Measurements from ENCODE around the gene CETN1. TPM values are rescaled to one million over a fixed set of nuclear protein-coding genes. Genes with fewer than 3 reads are reported as not detected.

The CETN1 gene
- total RNA-seq, 1 experiment from 2014 or later = not detected

DNA sequence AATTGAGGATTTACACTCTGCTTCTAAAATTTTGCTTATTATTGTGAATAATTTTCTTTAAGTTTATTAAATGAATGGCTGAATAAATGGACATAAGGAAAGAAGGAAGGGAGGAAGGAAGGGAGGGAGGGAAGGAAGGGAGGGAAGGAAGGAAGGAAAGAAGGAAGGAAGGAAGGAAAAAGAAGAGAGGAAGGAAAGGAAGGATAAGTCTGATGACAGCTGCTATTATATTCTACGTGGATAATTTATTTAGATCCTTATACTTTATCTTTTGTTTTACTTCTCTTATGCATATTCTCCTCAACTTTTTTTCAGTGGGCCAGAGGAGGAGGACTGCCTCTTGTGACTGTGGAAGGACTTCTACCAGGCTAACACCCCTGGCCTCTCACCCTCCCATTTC lies 34.0 kb downstream of the CETN1 start:
- no TSS peak for BruUV-seq (replicated peaks)
- H3K4me1 ChIP-seq = no peaks in the 10 kb centered on the region
- no peak overlapping the region for H3K27ac Mint-ChIP-seq (ENCODE audit: unreplicated experiment)
- TF ChIP-seq, protein P1, sequence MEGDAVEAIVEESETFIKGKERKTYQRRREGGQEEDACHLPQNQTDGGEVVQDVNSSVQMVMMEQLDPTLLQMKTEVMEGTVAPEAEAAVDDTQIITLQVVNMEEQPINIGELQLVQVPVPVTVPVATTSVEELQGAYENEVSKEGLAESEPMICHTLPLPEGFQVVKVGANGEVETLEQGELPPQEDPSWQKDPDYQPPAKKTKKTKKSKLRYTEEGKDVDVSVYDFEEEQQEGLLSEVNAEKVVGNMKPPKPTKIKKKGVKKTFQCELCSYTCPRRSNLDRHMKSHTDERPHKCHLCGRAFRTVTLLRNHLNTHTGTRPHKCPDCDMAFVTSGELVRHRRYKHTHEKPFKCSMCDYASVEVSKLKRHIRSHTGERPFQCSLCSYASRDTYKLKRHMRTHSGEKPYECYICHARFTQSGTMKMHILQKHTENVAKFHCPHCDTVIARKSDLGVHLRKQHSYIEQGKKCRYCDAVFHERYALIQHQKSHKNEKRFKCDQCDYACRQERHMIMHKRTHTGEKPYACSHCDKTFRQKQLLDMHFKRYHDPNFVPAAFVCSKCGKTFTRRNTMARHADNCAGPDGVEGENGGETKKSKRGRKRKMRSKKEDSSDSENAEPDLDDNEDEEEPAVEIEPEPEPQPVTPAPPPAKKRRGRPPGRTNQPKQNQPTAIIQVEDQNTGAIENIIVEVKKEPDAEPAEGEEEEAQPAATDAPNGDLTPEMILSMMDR (IDR thresholded peaks at IDR 0.05; ENCODE audit: insufficient read depth in 1 of 2, low read depth in 1 of 2, low read length in 1 of 2, severe bottlenecking in 1 of 2, unreplicated experiment in 1 of 2) = no peak
- no peaks in the 10 kb centered on the region for H3K9me3 ChIP-seq
- no peaks in the 10 kb centered on the region for H3K36me3 ChIP-seq (ENCODE audit: control insufficient read depth, insufficient read depth, low read length)
- POLR2A ChIA-PET = no interaction called here
- intact Hi-C loops (cut with micrococcal nuclease; ENCODE audit: unreplicated experiment) = no loop called here
- CTCF ChIA-PET = no interaction called here
- no peak overlapping the region for H3K4me3 Mint-ChIP-seq (ENCODE audit: unreplicated experiment)
- H3K9me3 Mint-ChIP-seq (ENCODE audit: unreplicated experiment) = no peaks in the 10 kb centered on the region
- H3K27me3 ChIP-seq (replicated peaks; ENCODE audit: control insufficient read depth, insufficient read depth, low read length) = no peaks in the 10 kb centered on the region
- no peaks in the 10 kb centered on the region for H3K36me3 Mint-ChIP-seq (ENCODE audit: insufficient read depth, unreplicated experiment)
- H3K4me3 ChIP-seq (ENCODE audit: low read depth, low read length) = no peak overlapping the region
- H3K27me3 Mint-ChIP-seq (ENCODE audit: insufficient read depth, unreplicated experiment) = peaks cover 2% of the 10 kb centered on the region
- H3K4me1 Mint-ChIP-seq (ENCODE audit: low read depth, unreplicated experiment) = no peaks in the 10 kb centered on the region
- no peak for DNase-seq

DNA sequence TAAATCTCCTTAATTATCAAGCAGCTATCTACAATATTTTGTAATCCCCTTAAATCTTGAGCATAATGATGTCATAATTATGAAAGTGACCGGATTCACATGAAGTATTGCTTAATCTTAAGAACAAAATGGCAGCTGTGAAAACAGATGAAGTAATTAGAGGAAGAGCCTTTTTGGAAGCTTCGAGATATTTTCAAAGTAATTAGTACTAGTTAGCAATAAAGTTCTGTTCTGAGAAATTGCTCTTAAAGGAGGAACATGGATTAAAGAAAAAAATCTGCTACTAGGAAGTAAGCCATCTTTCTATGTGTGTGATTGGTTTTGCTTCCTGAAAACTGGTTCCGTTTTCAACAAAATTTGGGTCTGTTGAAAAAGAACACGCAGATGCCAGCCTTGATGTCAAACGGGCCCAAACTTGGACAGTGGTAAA lies 34.9 kb downstream of the CETN1 start:
- Histone ChIP-seq H3K4me3 (ENCODE audit: low read depth, low read length) (no peak overlapping the region), H3K9me3 (no peaks in the 10 kb centered on the region), H3K36me3 (ENCODE audit: control insufficient read depth, insufficient read depth, low read length) (no peaks in the 10 kb centered on the region), H3K27me3 (replicated peaks; ENCODE audit: control insufficient read depth, insufficient read depth, low read length) (no peaks in the 10 kb centered on the region), H3K4me1 (no peaks in the 10 kb centered on the region)
- intact Hi-C loops (cut with micrococcal nuclease; ENCODE audit: unreplicated experiment) = loop anchor here (5.0 kb wide), 1 partner anchor 118 kb away; no protein-coding TSS in a partner anchor
- BruUV-seq (replicated peaks) = no TSS peak
- no peaks in the 10 kb centered on the region for H3K4me1 Mint-ChIP-seq (ENCODE audit: low read depth, unreplicated experiment)
- no peak overlapping the region for H3K27ac Mint-ChIP-seq (ENCODE audit: unreplicated experiment)
- no peaks in the 10 kb centered on the region for H3K36me3 Mint-ChIP-seq (ENCODE audit: insufficient read depth, unreplicated experiment)
- TF ChIP-seq, protein P1 (IDR thresholded peaks at IDR 0.05; ENCODE audit: insufficient read depth in 1 of 2, low read depth in 1 of 2, low read length in 1 of 2, severe bottlenecking in 1 of 2, unreplicated experiment in 1 of 2) = no peak
- CTCF ChIA-PET = interaction anchor here (1.9 kb wide), 1 partner anchor 347 kb away, joined by 4 read pairs; the partner anchor contains the start of gene THOC1
- no peak overlapping the region for H3K4me3 Mint-ChIP-seq (ENCODE audit: unreplicated experiment)
- H3K9me3 Mint-ChIP-seq (ENCODE audit: unreplicated experiment) = no peaks in the 10 kb centered on the region
- POLR2A ChIA-PET = no interaction called here
- H3K27me3 Mint-ChIP-seq (ENCODE audit: insufficient read depth, unreplicated experiment) = peaks cover 2% of the 10 kb centered on the region
- no peak for DNase-seq

DNA sequence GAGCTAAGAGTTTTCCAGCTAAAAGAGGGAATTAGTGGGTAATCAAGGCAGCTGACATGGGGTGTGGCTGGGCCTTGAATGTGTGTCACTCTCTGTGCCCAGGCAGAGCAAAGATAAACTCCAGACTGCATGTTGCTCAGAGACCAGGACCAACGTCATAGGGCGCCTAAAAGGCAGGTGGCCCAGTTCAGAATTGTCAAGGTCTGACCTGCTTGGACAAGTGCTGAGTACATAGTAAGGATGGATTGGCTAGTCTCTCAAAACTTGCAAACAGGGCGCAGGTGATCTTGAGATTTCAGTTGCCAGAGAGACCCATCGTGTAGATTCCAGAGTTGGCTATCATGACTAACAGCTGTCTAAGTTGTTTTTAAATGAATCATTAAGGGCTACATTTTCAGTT lies 35.6 kb downstream of the CETN1 start:
- ChIA-PET CTCF (interaction anchor here (0.6 to 1.9 kb wide), 2 partner anchors 118 to 348 kb away, joined by 4 read pairs; partner anchors contain the start of gene THOC1), POLR2A (no interaction called here)
- intact Hi-C loops (cut with micrococcal nuclease; ENCODE audit: unreplicated experiment) = loop anchor here (1.0 to 5.0 kb wide), 3 partner anchors 18 to 329 kb away; no protein-coding TSS in a partner anchor

More for the DNA sequence above, 35.6 kb downstream of the CETN1 start:
- Histone ChIP-seq H3K4me3 (ENCODE audit: low read depth, low read length) (no peak overlapping the region), H3K36me3 (ENCODE audit: control insufficient read depth, insufficient read depth, low read length) (no peaks in the 10 kb centered on the region), H3K9me3 (no peaks in the 10 kb centered on the region), H3K27me3 (replicated peaks; ENCODE audit: control insufficient read depth, insufficient read depth, low read length) (no peaks in the 10 kb centered on the region), H3K4me1 (no peaks in the 10 kb centered on the region)
- no peaks in the 10 kb centered on the region for H3K9me3 Mint-ChIP-seq (ENCODE audit: unreplicated experiment)
- no peak overlapping the region for H3K27ac Mint-ChIP-seq (ENCODE audit: unreplicated experiment)
- peaks cover 2% of the 10 kb centered on the region for H3K27me3 Mint-ChIP-seq (ENCODE audit: insufficient read depth, unreplicated experiment)
- no TSS peak for BruUV-seq (replicated peaks)
- no peaks in the 10 kb centered on the region for H3K4me1 Mint-ChIP-seq (ENCODE audit: low read depth, unreplicated experiment)
- H3K36me3 Mint-ChIP-seq (ENCODE audit: insufficient read depth, unreplicated experiment) = no peaks in the 10 kb centered on the region
- DNase-seq = no peak
- TF ChIP-seq, protein P1 (IDR thresholded peaks at IDR 0.05; ENCODE audit: insufficient read depth in 1 of 2, low read depth in 1 of 2, low read length in 1 of 2, severe bottlenecking in 1 of 2, unreplicated experiment in 1 of 2) = no peak
- H3K4me3 Mint-ChIP-seq (ENCODE audit: unreplicated experiment) = no peak overlapping the region

Data from Caco-2 (cell line).